ENCODE measurements around the gene SH2D7.

DNA sequence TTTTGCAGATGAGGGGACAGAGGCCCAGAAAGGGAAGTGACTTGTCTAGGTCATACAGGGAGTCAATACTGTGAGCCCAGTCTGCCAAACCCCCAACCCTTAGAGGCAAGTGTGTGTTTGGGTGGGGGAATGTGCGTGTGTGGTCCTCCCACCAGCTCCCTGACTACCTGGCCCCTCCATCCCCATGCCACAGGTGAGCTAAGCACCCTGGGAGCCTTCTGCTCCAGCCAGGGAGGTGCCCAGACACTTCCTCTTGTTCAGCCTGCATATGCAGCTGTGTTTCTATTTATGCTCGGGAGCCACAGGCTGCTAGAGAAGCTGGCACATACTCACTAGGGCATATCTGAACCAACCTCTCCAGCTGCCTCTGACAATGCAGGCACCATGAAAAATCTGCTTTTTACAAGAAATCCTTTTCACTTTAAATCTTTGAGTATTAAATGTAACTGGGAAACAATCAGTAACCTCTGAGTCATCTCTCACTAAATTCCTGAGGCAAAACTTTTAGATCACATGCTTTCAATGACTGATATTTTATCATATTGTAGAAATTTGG, 35.6 kb upstream of the SH2D7 start:
- no peak for TF ChIP-seq OSR1 (CRISPR knock-in tag; IDR thresholded peaks at IDR 0.05)
- TF ChIP-seq TOX (CRISPR knock-in tag; IDR thresholded peaks at IDR 0.05; ENCODE audit: borderline replicate concordance) = no peak
- no peak for TF ChIP-seq ZNF565 (CRISPR knock-in tag; conservative IDR thresholded peaks at IDR 0.05; ENCODE audit: low read depth)
- no peak for TF ChIP-seq ZFP30 (CRISPR knock-in tag; IDR thresholded peaks at IDR 0.05)
- no peak for TF ChIP-seq SNAI2 (CRISPR knock-in tag; IDR thresholded peaks at IDR 0.05)
- no peak for TF ChIP-seq RARB (CRISPR knock-in tag; IDR thresholded peaks at IDR 0.05)
- TF ChIP-seq PATZ1 (CRISPR knock-in tag; IDR thresholded peaks at IDR 0.05; ENCODE audit: borderline replicate concordance) = no peak
- TF ChIP-seq ISL1 (CRISPR knock-in tag; IDR thresholded peaks at IDR 0.05) = no peak
